Activated CD8-positive, alpha-beta T cell treated with anti-CD3 and anti-CD28 coated beads for 36 hours (primary cell): ENCODE results near the gene DENND5B. TPM values are rescaled to one million over a fixed set of nuclear protein-coding genes. Genes with fewer than 3 reads are reported as not detected.
A peak's percentile ranks its signal among the peaks of the same experiment; 100 is the strongest.
"Not testable (repeated sequence)": the region's sequence is repeated elsewhere in the genome, so short reads cannot be mapped to it uniquely, and the experiment has no call there.

Source experiments
- ATAC-seq: fragments of 200-7000 bp; cut with Tn5 transposase; one replicate; pipeline ENCODE4 v1.10.0; 2021; ENCODE audit warnings: mild to moderate bottlenecking, moderate library complexity
- CTCF ChIA-PET: fragments of 350-600 bp; sonication (Branson Sonifier 250); formaldehyde crosslinking; loops from one replicate; lab custom pipeline; 2021; ENCODE audit warnings: antibody characterized with exemption; lab: Charles Lee
- POLR2A ChIA-PET: fragments of 350-600 bp; sonication (Branson Sonifier 250); formaldehyde crosslinking; loops from one replicate; lab custom pipeline; 2021; ENCODE audit warnings: antibody characterized with exemption; lab: Charles Lee
- DNase-seq: peaks from one replicate; pipeline ENCODE4 v3.0.0-alpha.2; 2020
- H3K27ac Mint-ChIP-seq: one replicate; pipeline ENCODE4 v1.8.0; 2021; ENCODE audit warnings: mild to moderate bottlenecking, mixed read lengths
- H3K27me3 Mint-ChIP-seq: one replicate; pipeline ENCODE4 v1.8.0; 2021; ENCODE audit warnings: mixed read lengths
- H3K36me3 Mint-ChIP-seq: one replicate; pipeline ENCODE4 v1.8.0; 2021; ENCODE audit warnings: low read depth, mixed read lengths
- H3K4me1 Mint-ChIP-seq: one replicate; pipeline ENCODE4 v1.8.0; 2021; ENCODE audit warnings: low read depth, mixed read lengths
- H3K4me3 Mint-ChIP-seq: one replicate; pipeline ENCODE4 v1.8.0; 2021; ENCODE audit warnings: mild to moderate bottlenecking, moderate library complexity, mixed read lengths
- H3K9me3 Mint-ChIP-seq: one replicate; pipeline ENCODE4 v1.8.0; 2021; ENCODE audit warnings: mixed read lengths
- intact Hi-C: fragments of 100-400 bp; cut with micrococcal nuclease; formaldehyde crosslinking; loops from one replicate; pipeline ENCODE4 v1.10.0; 2022
- total RNA-seq, 2 experiments: library from RNA; stranded (reverse); gene quantifications; one replicate each; pipeline ENCODE4 v1.2.3, GENCODE V29; 2021
- TF ChIP-seq, protein P1 (sequence below): fragments of 200-600 bp; IDR thresholded peaks from one replicate; pipeline ENCODE4 v1.8.0; 2022; ENCODE audit warnings: antibody characterized with exemption, mild to moderate bottlenecking

The DENND5B gene
- total RNA-seq, 2 experiments from 2014 or later: 0.31 to 0.43 TPM

DNA sequence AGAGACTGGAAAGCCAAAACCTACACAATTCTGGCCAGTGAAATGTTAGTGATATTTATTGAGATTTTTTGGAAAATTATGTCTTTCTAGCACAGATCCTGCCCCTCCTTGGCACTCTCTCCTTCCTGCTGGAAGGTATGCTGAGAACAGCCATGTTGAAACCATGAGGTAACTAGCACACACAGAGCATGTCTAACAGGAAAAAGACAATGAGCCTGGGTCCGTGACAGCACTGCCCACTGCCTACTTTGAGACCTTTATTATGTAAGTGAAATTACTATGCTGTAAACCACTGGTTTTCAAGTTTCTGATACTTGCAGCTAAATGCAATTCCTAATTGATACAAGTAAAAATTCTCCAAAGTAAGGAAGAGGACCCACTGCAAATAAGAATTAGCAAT is 183.4 kb downstream of the DENND5B start:
- no peak for DNase-seq
- Mint-ChIP-seq H3K9me3 (no peaks in the 10 kb centered on the region), H3K4me3 (no peak overlapping the region), H3K27me3 (peaks cover 2% of the 10 kb centered on the region), H3K27ac (no peak overlapping the region), H3K4me1 (no peaks in the 10 kb centered on the region), H3K36me3 (no peaks in the 10 kb centered on the region)
- intact Hi-C loops: no loop called here
- ChIA-PET CTCF (no interaction called here), POLR2A (no interaction called here)
- TF ChIP-seq, protein P1, sequence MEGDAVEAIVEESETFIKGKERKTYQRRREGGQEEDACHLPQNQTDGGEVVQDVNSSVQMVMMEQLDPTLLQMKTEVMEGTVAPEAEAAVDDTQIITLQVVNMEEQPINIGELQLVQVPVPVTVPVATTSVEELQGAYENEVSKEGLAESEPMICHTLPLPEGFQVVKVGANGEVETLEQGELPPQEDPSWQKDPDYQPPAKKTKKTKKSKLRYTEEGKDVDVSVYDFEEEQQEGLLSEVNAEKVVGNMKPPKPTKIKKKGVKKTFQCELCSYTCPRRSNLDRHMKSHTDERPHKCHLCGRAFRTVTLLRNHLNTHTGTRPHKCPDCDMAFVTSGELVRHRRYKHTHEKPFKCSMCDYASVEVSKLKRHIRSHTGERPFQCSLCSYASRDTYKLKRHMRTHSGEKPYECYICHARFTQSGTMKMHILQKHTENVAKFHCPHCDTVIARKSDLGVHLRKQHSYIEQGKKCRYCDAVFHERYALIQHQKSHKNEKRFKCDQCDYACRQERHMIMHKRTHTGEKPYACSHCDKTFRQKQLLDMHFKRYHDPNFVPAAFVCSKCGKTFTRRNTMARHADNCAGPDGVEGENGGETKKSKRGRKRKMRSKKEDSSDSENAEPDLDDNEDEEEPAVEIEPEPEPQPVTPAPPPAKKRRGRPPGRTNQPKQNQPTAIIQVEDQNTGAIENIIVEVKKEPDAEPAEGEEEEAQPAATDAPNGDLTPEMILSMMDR: no peak
- no peak for ATAC-seq

DNA sequence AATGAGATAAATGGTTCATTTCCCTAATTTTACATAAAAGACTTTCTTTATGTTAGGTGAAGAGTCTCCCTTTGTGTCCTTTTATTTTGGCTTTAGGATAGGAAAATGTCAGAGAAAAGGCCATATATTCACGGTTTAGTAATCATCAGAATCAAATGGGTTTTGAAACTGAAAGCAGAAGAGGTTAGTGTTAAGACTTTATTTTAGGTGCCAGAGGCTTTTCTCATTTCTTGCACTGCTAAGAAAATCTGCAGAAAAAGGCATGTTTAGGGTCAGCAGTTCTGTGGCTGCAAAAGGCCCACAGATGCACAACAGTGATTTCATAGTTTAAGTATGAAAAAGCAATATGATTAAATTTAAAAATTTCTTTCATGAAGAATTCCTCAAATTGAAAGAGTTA is 184.6 kb downstream of the DENND5B start:
- peaks cover 2% of the 10 kb centered on the region for H3K27me3 Mint-ChIP-seq
- no peak for DNase-seq
- CTCF ChIA-PET: no interaction called here
- no peaks in the 10 kb centered on the region for H3K4me1 Mint-ChIP-seq
- H3K27ac Mint-ChIP-seq: no peak overlapping the region
- no peak overlapping the region for H3K4me3 Mint-ChIP-seq
- TF ChIP-seq, protein P1: no peak
- H3K9me3 Mint-ChIP-seq: no peaks in the 10 kb centered on the region
- intact Hi-C loops: no loop called here
- ATAC-seq: no peak
- POLR2A ChIA-PET: no interaction called here
- H3K36me3 Mint-ChIP-seq: no peaks in the 10 kb centered on the region

DNA sequence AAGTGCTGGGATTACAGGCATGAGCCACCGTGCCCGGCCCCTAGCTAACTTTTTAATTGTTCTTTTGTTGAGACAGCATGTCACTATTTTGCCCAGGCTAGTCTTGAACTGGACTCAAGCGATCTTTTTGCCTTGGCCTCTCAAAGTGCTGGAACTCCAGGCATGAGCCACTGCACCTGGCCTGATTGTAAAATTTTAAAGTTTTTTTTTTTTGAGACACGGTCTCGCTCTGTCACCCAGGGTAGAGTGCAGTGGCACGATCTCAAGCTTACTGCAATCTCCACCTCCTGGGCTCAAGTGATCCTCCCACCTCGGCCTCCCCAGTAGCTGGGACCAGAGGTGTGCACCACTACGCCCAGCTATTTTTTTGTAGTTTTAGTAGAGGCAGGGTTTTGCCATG is 185.9 kb downstream of the DENND5B start:
- DNase-seq (no peak), ATAC-seq (no peak)
- TF ChIP-seq, protein P1: no peak
- ChIA-PET CTCF (interaction anchor here (1.0 to 1.4 kb wide), 3 partner anchors 22 to 233 kb away, joined by 3 read pairs; no protein-coding TSS in a partner anchor), POLR2A (no interaction called here)
- no peak overlapping the region for H3K27ac Mint-ChIP-seq
- no peaks in the 10 kb centered on the region for H3K4me1 Mint-ChIP-seq
- H3K9me3 Mint-ChIP-seq: no peaks in the 10 kb centered on the region
- intact Hi-C loops: loop anchor here (2.0 kb wide), 1 partner anchor 232 kb away; no protein-coding TSS in a partner anchor
- H3K4me3 Mint-ChIP-seq: no peak overlapping the region
- H3K27me3 Mint-ChIP-seq: peaks cover 3% of the 10 kb centered on the region
- no peaks in the 10 kb centered on the region for H3K36me3 Mint-ChIP-seq

DNA sequence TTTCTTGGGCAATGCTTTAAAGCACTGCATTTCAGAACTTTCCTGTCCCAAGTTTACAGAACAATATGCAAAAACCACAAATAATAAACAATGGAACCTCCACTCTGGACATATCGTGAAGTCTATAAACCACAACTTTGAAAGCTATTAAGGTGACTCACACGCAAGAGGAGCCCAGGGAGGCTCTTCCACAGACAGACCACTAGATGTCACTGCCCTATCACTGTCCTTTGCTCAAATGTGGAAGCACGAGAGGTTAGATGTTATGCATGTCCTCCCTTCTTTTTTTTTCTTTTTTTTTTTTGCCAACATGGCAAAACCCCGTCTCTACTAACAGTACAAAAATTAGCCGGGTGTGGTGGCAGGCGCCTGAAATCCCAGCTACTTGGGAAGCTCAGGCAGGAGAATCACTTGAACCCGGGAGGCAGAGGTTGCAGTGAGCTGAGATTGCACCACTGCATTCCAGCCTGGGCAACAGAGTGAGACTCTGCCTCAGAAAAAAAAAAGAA is 187.8 kb downstream of the DENND5B start:
- CTCF ChIA-PET: interaction anchor here (0.6 to 2.9 kb wide), 21 partner anchors 9 to 1682 kb away, joined by 3 to 16 read pairs (median 4); no protein-coding TSS in a partner anchor
- H3K4me3 Mint-ChIP-seq, intact Hi-C loops, H3K9me3 Mint-ChIP-seq, H3K36me3 Mint-ChIP-seq, H3K4me1 Mint-ChIP-seq, H3K27ac Mint-ChIP-seq, H3K27me3 Mint-ChIP-seq: not testable (repeated sequence)
- POLR2A ChIA-PET: interaction anchor here (0.6 to 1.1 kb wide), 2 partner anchors 112 to 233 kb away, joined by 3 to 4 read pairs; no protein-coding TSS in a partner anchor
- TF ChIP-seq, protein P1: peak; percentile 87
- peak; percentile 100 for ATAC-seq
- peak; percentile 63 for DNase-seq

DNA sequence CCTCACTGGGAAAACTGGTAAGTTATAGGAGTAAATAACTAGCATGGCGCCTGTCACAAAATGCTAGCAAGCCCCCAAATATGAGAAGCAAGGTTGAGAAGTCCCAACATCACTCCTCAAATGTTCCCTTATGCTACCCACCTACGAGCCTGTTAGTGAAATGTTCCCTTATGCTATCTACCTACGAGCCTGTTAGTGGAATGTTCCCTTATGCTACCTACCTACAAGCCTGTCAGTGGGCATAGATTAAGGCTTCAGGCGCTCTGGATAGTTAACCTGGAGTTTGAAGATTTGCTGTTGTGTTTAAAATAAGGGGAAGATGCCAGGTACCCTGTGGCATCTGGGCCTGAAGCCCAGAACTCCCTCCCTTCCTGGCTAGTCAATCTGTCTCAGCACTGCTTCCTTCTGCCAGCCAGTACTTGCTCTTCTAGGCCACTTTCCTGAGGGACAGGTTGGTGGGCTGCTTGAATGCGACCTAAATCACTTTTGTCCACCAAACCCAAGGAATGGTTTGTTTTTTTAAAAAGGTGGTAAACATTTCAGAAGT is 197.9 kb downstream of the DENND5B start:
- Mint-ChIP-seq H3K27me3 (no peaks in the 10 kb centered on the region), H3K36me3 (no peaks in the 10 kb centered on the region), H3K9me3 (no peaks in the 10 kb centered on the region), H3K27ac (no peak overlapping the region), H3K4me3 (no peak overlapping the region), H3K4me1 (no peaks in the 10 kb centered on the region)
- ChIA-PET POLR2A (no interaction called here), CTCF (interaction anchor here (1.2 kb wide), 1 partner anchor 10 kb away, joined by 4 read pairs; no protein-coding TSS in a partner anchor)
- DNase-seq (no peak), ATAC-seq (no peak)
- TF ChIP-seq, protein P1: no peak
- intact Hi-C loops: no loop called here
